ENCODE measurements around the gene ANKRD55.
"Not testable (repeated sequence)": the region's sequence is repeated elsewhere in the genome, so short reads cannot be mapped to it uniquely, and the experiment has no call there.

ANKRD55 gene

DNA sequence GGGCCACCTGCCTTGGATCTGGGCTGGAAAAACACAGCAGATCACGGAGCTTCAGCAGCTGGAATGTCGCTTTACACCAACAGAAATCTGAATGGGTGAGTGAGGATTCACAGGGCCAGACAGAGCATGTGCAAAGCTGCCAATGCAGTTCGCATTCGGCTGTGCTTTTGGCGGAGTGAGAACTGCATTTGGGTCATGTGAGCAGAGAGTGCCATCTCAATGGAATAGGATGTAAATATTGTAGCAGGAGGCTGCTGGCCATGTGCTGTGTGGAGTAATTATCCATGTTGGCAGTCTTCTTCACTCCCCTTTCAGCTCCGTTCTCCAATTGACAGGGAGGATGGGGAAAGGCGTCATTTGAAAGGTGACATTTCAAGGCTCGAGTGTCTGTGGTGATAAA is at the start of gene ANKRD55:
Gene ANKRD55, minus strand, starts transcription at position 101 of the 400 bp plus-strand sequence. CDS start 417 bp downstream, outside the sequence.
- peak; percentile 20 for DNase-seq

- DNase-seq: no peak
Observed at GRCh38 chr5:56282216-56282615, 49.1 kb upstream of the ANKRD55 start.

DNA sequence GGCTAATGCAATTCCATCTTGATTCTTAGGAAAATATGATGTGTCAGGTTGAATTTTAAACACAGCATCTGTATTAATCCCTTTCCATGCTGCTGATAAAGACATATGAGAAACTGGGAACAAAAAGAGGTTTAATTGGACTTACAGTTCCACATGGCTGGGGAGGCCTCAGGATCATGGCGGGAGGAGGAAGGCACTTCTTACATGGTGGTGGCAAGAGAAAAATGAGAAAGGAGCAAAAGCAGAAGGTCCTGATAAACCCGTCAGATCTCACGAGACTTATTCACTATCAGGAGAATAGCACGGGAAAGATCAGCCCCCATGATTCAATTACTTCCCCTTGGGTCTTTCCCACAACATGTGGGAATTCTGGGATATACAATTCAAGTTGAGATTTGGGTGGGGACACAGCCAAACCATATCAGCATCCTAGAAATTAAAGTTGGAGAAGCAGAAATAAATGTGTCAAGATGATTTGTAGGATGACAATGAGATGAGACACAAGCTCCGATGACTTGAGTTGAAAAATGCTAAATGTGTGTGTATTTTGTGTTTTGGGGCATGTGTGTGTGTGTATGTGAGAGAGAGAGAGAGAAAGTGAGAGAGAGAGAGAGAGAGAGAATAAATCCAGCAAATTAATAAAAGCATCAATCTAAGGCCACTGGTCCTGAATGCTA is 48.5 kb upstream of the ANKRD55 start:
- no peak for DNase-seq

DNA sequence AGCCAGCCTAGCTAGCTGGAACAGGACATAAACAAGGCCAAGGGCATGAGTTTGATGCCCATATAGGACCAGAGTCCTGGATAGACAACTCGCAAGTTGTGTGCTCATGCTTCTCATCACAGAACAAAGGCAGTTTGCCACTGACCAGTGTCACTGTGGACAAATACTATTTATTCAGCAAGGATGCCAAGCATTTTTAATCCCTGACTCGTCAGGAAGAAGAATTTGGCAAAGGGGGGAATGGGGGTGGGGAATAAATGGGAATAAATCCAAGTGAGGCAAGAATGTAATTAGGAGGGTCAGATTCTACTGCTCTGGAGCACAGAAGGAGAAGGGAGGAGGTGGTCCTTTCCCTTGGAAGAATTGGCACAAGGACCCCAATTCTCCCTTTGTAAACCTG is 46.8 kb upstream of the ANKRD55 start:
- no peak for DNase-seq

DNA sequence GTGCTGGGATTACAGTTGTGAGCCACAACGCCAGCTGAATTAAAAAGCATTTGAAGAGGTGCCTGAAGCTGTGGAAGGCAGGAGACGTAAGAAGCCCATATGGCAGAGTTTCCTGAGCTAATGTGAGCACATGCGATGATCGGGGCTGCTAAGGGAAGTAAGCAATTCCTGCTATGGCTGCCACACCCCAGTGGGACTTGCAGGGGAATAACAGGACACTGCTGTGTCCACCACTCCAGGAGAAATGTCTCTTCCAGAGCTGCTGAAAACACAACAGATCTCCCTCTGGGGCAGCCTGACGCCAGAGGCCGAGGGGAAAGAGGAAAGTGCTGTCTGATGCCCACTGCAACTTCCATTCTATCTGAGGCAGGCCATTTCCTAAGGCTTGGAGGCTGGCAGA is 46.2 kb upstream of the ANKRD55 start:
- DNase-seq: no peak

DNA sequence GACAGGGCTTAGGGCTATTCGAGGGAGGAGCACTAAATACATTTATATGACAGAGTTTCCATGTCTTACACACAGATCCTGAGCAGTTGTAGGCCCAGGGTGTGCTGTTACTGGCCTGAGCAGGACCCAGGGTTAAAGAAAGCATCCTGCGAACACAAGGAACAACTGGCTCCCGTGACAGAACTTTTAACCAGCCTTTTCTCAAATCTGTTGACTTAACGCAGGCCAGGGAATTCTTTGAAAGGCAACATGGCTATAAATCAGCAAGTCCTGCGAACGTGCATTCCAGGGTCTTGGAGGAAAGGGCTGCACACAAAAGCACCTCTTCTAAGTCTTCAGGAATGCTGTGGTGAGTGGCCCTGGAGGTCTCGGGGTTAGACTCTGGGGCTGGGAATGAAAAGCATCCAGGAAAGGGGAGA is 45.2 kb upstream of the ANKRD55 start:
- no peak for DNase-seq

DNA sequence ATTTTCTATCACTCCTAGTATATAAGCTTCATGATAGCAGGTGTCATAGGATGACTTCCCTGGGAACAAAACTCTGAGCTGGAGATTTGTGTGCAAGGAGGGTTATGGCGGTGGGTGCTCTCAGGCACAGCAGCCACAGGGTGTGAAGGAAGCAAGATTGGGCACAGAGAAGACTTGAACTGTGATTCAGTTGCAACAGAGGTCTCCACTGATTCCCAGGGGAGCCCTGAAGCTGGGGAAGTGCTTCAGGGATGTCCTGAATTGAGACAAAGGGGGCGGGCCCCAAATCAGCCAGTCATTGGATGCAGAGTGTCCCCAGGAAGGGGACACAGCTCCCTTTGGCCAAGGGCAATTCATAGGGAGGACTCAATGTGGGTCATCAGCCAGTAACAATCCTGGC is 44.4 kb upstream of the ANKRD55 start:
- no peak for DNase-seq

GRCh38 chr5:56273376-56273955 is 40.3 kb upstream of the ANKRD55 start:
- DNase-seq: no peak

- DNase-seq: no peak
Observed at GRCh38 chr5:56272765-56273164, 39.6 kb upstream of the ANKRD55 start.

DNA sequence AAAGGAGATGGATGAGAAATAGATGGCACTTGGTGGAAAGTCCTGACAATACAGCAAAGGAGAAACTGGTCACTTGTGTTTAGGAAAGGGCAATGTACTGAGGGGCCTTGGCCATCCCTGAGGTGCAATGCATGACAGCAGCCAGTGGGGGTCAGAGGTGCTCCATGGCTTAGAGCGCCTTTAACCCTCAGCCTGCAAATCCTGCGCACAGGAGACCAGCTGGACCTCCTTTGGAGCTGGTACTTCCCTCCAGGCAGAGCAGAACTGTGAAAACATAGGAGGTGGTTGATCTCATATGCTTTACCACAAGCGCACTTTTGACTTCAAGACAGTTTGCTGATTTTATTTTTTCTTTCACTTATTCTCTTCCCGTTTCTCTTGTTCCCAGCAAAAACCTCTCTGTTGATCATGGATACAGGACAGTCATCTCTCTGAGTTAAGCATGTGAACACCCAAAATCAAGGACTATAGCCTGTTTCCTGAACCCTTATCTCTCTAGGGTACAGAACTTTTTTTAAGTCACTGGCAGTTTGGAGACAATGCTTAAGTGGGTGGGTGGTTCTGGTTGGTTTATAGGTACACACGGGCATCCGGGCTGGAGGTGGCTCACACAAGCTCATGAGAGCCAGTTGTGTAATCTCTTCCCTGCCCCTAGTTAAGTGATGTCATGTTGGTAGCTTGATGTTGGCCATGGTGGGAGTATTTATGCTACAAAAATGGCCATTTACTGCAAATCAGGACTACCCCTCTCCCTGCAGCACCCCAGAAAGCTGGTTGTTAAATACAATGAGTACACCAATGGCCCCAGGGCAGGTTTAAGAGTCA is 37.6 kb upstream of the ANKRD55 start:
- DNase-seq: peak; percentile 44

GRCh38 chr5:56270058-56270457 is 36.9 kb upstream of the ANKRD55 start:
- no peak for DNase-seq

DNA sequence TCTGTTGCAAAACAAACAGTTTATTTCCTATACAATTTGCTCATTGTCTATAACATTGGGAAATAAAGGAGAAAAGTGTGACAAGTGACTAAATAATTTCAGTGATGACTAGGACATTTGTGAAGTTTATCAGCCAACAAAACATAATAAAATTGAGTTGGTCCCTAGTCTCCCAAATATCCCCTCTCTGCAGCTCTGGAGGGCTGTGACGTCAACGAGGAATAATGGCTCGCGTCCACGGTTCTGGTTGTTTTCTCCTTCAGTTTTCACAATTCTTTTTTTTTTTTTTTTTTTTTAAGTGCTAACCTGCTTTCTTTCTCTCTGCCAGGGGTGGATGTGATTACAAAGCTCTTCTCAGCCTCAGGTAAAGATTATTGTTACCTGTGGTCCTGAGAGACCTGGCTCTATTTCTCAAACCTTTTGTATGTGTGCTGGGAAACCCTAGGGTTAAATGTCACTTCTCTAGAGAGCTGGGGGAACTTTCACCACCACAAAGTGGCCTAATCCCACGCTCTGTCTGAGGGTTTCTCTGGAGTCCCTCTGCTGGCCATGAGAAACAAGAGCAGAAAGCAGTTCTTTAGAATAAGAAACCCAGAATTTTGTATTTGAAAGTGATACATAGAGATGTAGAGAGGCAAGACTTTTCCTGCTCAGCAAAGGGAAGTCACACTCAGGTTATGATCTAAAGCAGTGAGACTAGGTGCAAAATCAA is 36.2 kb upstream of the ANKRD55 start:
- DNase-seq: no peak

GRCh38 chr5:56268707-56269106 is 35.6 kb upstream of the ANKRD55 start:
- not testable (repeated sequence) for DNase-seq

DNA sequence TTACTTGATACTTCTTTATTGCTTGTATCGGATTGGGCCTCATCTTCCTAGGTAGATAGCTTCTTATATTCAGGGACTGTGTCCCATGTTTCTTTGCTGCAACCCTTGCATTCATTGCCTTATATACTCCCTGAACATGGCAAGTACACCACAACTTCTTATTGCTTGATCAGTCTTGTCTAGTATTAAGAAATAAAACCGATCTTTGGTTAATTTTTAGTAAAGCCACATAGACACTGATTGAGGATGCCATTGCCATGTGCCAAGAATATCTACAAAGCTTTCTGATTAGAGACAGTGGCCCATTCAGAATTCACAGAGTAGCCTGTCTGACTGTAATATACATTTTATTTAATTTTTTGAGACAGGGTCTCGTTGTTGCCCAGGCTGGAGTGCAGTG is 34.7 kb upstream of the ANKRD55 start:
- DNase-seq: no peak

- DNase-seq: peak; percentile 33
Observed at GRCh38 chr5:56264417-56265025, 31.4 kb upstream of the ANKRD55 start.

DNA sequence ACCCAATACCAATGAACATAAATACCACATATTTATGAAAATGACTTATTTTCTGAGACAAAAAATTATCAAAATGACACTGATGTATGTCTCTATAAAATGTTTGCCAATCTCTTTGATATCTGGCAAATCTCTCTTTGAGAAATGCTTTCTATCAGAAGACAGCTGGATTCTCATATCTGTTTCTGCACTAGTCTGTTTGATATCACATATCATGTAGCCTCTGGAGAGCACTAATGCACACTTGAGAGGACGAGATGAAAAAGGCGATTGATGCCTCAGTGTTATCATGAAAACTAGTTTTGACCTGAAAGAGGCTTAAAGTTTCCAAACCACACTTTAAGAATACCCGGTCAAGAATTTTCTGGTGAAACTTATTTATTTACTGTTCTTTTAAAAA is 29.1 kb upstream of the ANKRD55 start:
- peak; percentile 17 for DNase-seq

DNA sequence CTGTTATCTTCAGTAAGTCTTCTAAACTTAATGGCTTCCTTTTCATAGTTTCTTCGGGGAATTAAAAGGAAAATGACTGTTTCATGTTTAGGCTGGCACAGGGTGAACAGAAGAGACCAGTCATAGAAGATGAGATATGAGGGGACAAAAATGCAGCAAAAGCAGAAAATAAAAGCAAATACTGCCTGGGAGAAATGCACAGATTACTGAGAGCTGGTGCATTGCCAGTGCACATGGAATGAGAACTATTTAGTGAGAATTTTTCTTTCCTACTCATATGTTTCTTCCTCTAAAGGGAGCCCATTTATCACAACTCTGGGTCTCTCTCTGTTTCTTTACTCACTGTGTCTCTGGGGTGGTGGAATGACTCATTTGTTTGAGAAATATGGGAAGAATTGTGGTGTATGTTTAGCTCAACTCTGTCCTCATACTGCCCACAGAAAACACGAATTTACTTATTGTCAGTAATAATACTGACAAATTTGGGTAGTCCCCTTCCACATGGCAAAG is 25.9 kb upstream of the ANKRD55 start:
- no peak for DNase-seq

- not testable (repeated sequence) for DNase-seq
Observed at GRCh38 chr5:56257763-56258529, 24.8 kb upstream of the ANKRD55 start.

DNA sequence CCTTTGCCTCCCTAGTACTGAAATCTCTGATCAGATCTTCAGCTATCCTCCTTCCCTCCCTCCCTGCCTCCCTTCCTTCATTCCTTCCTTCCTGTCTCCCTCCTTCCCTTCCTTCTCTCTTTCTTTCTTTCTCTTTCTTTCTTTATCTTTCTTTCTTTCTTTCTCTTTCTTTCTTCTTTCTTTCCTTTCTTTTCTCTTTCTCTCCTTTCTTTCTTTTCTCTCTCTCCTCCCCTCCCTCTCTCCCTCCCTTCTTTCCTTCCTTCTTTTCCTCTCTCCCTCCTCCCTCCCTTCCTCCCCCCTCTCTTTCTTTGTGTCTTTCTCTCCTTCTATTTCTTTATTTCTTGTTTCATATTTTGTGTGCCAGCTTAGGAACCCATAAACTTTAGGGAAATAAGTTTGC is 23.9 kb upstream of the ANKRD55 start:
- DNase-seq: no peak

GRCh38 chr5:56255502-56255901 is 22.4 kb upstream of the ANKRD55 start:
- DNase-seq: no peak

GRCh38 chr5:56253924-56254323 is 20.8 kb upstream of the ANKRD55 start:
- DNase-seq: no peak

DNA sequence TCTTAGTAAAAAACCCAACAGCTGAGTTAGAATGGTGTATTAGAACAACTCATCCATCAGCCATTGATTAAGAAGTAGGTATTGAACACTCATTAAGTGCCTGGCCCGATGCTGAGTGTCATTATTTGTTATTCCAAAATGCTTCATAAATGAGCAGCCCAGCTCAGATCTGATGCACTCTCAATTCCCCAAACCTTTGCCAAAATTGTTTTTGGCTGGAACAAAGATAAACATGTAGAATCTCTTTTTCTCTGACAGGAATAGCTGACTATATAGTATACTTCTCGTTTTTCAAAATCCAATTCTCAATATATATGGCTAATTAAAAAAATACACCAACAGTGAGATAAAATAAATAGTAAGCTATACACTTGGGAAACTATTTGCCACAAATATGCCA is 20.0 kb upstream of the ANKRD55 start:
- no peak for DNase-seq

Data from NCI-H510A treated with DMSO at 0.1 percent for 48 hours (cell line).